Fibroblast of mammary gland (primary cell): ENCODE results near the gene TAF11L2.
"Not testable (repeated sequence)": the region's sequence is repeated elsewhere in the genome, so short reads cannot be mapped to it uniquely, and the experiment has no call there.

ENCODE experiments used
- DNase-seq: peaks from one replicate; pipeline ENCODE4 v3.0.0-alpha.2; 2010; ENCODE audit warnings: low read depth
- H3K4me3 ChIP-seq: 2 replicates; pipeline ENCODE4 v1.5.1; 2011; ENCODE audit warnings: low read depth, mild to moderate bottlenecking, low read length, moderate library complexity; ENCODE audit not compliant: control insufficient read depth
- TF ChIP-seq, protein P1 (sequence below): conservative IDR thresholded peaks from 2 replicates; pipeline ENCODE4 v1.5.1; 2011; ENCODE audit warnings: low read depth, low read length, inconsistent platforms; ENCODE audit not compliant: control insufficient read depth, insufficient read depth

The TAF11L2 gene

DNA sequence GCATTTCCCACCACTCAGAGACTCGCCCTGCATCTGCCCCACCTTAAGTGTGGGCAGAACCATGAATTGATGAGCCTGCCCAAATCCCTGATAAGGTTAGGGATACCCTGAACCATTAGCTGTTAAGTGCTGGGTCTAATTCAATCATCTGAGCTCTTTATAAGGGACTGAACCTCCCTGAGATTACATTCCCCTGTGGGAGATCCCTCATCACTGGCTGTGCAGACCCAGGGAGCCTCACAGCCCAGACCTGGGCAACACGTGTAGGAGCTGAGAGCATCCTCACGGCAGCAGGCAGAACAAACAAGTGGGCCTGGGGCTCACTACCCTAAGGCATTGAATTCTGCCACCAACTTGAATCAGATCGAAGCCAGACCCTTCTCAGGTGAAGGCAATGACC, 585 bp upstream of the TAF11L2 start:
- TF ChIP-seq, protein P1, sequence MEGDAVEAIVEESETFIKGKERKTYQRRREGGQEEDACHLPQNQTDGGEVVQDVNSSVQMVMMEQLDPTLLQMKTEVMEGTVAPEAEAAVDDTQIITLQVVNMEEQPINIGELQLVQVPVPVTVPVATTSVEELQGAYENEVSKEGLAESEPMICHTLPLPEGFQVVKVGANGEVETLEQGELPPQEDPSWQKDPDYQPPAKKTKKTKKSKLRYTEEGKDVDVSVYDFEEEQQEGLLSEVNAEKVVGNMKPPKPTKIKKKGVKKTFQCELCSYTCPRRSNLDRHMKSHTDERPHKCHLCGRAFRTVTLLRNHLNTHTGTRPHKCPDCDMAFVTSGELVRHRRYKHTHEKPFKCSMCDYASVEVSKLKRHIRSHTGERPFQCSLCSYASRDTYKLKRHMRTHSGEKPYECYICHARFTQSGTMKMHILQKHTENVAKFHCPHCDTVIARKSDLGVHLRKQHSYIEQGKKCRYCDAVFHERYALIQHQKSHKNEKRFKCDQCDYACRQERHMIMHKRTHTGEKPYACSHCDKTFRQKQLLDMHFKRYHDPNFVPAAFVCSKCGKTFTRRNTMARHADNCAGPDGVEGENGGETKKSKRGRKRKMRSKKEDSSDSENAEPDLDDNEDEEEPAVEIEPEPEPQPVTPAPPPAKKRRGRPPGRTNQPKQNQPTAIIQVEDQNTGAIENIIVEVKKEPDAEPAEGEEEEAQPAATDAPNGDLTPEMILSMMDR, result no peak
- no peak for DNase-seq
- no peak overlapping the region for H3K4me3 ChIP-seq

DNA sequence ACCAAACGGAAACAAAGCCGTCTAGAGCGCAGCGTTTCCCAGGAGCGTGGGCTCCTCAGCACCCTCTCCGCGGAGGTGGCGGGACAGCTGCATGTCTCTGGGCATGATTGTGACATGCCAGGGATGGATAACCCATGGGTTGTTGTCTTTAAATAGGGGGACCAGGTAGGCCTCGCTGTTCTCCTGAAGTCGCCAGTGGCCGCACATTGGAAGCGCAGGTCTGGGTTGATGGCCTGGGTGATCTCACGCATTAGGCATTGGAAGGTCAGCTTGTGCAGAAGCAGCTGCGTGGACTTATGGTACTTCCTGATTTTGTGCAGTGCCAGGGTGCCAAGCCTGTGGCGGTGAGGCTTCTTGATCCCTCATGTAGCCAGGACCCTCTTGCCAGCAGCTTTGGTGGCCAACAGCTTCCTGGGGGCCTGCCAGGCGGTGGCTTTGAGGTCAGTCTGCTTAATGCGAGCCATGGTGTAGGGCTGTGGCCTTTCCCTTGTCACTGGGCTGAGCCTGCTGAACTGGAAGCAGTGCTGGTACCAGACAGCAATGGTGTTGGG, 13.8 kb downstream of the TAF11L2 start:
- TF ChIP-seq, protein P1, result no peak
- H3K4me3 ChIP-seq, result no peak overlapping the region
- DNase-seq, result no peak

DNA sequence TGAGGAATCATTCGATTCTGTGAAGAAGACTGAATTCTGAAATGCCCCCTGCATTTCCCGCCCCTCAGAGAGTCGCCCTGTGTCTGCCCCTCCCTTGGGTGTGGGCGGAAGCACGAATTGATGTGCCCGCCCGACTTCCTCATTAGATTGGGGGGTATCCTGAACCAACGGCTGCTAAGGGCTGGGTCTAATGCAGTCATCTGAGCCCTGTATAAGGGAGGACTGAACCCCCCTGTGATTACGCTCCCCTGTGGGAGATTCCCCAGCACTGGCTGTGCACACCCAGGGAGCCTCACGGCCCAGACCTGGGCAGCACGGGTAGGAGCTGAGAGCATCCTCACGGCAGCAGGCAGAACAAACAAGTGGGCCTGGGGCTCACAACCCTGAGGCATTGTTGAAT, 19.5 kb downstream of the TAF11L2 start:
- H3K4me3 ChIP-seq, DNase-seq: not testable (repeated sequence)

DNA sequence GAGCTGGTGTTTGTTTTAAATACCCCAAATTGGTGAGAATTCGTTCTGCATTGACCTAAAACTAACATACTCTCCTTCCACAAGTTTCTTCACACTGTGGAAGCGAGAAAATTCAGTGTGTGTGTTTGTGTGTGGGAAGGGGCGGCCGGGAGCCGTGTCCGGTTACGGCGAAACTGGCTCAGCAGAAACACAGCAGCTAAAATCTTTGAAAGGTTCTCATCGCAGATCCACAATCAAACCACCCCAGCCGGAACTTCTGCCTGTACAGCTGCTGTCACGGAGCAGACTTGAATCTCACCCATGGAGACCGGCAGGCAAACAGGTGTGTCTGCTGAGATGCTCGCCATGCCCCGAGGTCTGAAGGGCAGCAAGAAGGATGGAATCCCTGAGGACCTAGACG, 20.0 kb downstream of the TAF11L2 start, which contains the start of gene TAF11L3:
TSS of gene TAF11L3 (plus strand) at position 301 of the 400 bp plus-strand sequence.
- H3K4me3 ChIP-seq, DNase-seq: not testable (repeated sequence)

DNA sequence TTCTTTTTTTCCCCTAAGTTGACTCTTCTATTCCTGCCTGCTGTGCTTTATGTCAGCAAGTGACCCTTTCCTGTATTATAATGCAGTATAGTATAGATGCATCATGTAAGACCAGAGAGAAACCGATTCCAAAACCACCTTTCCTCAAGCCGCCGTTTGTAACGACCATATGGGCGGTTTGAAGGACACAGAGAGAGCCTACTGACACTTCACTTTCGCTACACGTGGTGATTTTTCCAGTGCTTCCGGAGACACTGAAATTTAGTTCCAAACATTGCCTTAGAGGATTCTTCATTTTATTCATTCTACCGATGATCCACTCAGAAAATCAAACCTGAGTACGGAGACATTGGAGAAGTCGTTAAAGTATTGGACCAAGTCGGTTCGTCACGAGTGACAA, 21.5 kb downstream of the TAF11L2 start:
- not testable (repeated sequence) for H3K4me3 ChIP-seq, DNase-seq

DNA sequence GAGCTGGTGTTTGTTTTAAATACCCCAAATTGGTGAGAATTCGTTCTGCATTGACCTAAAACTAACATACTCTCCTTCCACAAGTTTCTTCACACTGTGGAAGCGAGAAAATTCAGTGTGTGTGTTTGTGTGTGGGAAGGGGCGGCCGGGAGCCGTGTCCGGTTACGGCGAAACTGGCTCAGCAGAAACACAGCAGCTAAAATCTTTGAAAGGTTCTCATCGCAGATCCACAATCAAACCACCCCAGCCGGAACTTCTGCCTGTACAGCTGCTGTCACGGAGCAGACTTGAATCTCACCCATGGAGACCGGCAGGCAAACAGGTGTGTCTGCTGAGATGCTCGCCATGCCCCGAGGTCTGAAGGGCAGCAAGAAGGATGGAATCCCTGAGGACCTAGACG, 23.5 kb downstream of the TAF11L2 start, which contains the start of gene TAF11L4:
TSS of gene TAF11L4 (plus strand) at position 301 of the 400 bp plus-strand sequence.
- not testable (repeated sequence) for DNase-seq, H3K4me3 ChIP-seq

DNA sequence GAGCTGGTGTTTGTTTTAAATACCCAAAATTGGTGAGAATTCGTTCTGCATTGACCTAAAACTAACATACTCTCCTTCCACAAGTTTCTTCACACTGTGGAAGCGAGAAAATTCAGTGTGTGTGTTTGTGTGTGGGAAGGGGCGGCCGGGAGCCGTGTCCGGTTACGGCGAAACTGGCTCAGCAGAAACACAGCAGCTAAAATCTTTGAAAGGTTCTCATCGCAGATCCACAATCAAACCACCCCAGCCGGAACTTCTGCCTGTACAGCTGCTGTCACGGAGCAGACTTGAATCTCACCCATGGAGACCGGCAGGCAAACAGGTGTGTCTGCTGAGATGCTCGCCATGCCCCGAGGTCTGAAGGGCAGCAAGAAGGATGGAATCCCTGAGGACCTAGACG, 26.9 kb downstream of the TAF11L2 start, which contains the start of gene TAF11L5:
TSS of gene TAF11L5 (plus strand) at position 301 of the 400 bp plus-strand sequence.
- not testable (repeated sequence) for H3K4me3 ChIP-seq, DNase-seq

DNA sequence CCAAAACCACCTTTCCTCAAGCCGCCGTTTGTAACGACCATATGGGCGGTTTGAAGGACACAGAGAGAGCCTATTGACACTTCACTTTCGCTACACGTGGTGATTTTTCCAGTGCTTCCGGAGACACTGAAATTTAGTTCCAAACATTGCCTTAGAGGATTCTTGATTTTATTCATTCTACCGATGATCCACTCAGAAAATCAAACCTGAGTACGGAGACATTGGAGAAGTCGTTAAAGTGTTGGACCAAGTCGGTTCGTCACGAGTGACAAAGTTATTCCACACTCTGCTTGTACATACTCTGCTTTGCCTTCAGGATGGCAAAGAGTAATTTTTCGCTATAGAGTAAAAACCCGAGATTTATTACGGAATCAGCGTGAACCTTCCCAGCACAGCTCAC, 28.5 kb downstream of the TAF11L2 start:
- peak; percentile 15 for DNase-seq
- not testable (repeated sequence) for H3K4me3 ChIP-seq

DNA sequence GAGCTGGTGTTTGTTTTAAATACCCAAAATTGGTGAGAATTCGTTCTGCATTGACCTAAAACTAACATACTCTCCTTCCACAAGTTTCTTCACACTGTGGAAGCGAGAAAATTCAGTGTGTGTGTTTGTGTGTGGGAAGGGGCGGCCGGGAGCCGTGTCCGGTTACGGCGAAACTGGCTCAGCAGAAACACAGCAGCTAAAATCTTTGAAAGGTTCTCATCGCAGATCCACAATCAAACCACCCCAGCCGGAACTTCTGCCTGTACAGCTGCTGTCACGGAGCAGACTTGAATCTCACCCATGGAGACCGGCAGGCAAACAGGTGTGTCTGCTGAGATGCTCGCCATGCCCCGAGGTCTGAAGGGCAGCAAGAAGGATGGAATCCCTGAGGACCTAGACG, 30.3 kb downstream of the TAF11L2 start, which contains the start of gene TAF11L6:
TSS of gene TAF11L6 (plus strand) at position 301 of the 400 bp plus-strand sequence.
- not testable (repeated sequence) for DNase-seq, H3K4me3 ChIP-seq
